Stimulated activated CD4-positive, alpha-beta T cell treated with anti-CD3 and anti-CD28 coated beads, Interleukin-1b, Interleukin-23, amount 100 ng/mL, for 48 hours (primary cell): ENCODE results near the gene DSN1.
A peak's percentile ranks its signal among the peaks of the same experiment; 100 is the strongest.

Experiments
- DNase-seq: peaks from one replicate; pipeline ENCODE4 v3.0.0-alpha.2; 2020

DSN1 gene

GRCh38 chr20:36794116-36794474 lies 20.5 kb upstream of the DSN1 start:
- no peak for DNase-seq

DNA sequence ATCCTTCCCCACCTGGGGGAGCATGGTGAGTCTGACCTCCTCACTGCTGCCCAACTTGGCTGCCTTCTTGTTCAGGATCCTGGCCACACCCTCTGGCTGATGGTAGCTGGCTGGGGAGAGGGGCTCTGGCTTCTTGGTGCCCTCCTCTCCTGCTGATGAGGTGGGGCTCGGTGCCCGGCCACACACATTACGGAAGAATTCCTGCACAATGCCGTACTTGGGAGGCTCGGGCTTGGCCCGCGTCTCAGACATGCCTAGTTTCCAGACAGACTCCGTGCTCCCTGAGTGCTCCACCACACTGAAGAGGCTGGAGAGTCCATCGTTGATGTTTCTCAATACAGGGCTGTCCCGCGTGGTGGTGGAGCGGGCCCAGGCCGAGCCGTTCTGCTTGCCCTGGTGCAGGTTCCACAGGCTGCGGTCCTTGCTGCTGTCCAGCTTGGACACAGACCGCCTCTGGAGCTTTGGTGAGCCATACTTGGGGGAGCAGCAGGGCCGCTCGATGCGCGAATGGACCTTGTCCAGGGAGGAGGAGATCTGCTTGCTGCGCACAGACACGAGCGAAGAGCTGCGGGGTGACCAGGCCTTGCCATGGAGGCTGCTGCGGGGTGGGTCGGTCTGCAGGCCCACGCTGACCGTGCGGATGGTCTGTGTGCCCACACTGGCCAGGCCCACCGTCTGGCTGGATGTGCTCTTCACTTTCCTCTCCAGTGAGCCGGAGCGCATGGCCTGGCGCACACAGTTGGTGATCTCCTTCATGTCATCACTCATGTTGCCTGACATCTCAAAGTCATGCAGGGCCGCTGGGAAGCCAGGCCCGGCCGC lies 19.9 kb upstream of the DSN1 start:
- DNase-seq = no peak

DNA sequence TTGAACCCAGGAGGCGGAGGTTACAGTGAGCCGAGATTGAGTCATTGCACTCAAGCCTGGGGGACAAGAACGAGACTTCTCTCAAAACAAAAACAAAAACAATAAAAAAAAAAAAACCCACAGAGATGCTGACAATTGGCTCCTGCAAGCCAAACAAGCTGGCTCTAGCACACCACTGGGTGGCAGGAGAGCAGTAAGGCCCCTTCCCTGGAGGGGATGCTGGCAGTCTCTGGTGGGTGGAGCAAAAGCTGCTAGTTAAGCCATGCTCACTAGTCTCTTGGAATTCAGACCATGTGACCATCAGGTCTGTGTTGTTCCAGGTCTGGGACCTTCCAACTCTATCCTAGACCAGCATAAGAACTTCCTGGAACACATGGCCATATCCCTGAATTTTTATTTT lies 18.9 kb upstream of the DSN1 start:
- peak; percentile 8 for DNase-seq

GRCh38 chr20:36791862-36792261 lies 18.3 kb upstream of the DSN1 start:
- no peak for DNase-seq

GRCh38 chr20:36786663-36787062 lies 13.1 kb upstream of the DSN1 start:
- DNase-seq = no peak

- no peak for DNase-seq
These were observed 12.7 kb upstream of the DSN1 start for GRCh38 chr20:36786246-36786645.

DNA sequence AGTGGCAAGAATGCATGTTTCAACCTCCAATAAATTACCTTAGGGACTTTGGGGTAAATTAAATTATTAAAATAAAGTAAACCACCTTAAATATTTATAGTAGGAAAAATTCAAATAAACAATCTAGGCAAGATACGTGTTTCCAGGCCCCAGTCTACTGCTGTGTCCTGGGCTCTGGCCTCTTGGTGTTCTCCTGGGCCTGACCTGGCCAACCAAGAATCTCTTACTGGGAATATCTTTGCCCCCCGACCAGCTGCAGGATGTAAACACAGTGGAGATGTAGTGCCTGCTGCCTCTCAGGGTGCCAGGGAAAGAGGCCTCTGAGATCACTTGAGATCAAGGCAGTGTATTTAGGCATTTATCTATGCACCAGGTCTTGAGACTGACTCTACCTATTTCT lies 11.7 kb upstream of the DSN1 start:
- DNase-seq = no peak

- no peak for DNase-seq
These were observed 11.3 kb upstream of the DSN1 start for GRCh38 chr20:36784900-36785299.

DNA sequence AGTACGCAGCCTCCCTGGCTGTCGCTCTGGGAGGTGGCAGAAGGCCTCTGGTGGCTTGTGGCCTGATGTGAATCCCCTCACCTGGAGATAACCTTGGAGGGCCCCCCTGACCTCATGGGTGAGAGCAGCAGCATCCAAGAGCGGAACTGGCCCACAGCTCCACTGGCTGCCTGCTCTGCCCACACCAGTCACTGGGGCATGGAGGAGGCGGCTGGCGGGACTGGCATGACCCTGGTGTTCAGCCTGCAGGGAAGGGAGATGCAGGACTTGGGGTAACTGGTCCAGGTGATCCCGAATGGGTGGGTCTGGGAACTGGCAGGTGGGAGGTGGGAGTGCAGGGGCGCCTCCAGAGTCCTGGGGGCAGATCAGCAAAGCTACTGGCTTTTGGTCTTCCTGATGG lies 10.6 kb upstream of the DSN1 start:
- DNase-seq = no peak

- DNase-seq = no peak
These were observed 6.1 kb upstream of the DSN1 start for GRCh38 chr20:36779656-36780025.

DNA sequence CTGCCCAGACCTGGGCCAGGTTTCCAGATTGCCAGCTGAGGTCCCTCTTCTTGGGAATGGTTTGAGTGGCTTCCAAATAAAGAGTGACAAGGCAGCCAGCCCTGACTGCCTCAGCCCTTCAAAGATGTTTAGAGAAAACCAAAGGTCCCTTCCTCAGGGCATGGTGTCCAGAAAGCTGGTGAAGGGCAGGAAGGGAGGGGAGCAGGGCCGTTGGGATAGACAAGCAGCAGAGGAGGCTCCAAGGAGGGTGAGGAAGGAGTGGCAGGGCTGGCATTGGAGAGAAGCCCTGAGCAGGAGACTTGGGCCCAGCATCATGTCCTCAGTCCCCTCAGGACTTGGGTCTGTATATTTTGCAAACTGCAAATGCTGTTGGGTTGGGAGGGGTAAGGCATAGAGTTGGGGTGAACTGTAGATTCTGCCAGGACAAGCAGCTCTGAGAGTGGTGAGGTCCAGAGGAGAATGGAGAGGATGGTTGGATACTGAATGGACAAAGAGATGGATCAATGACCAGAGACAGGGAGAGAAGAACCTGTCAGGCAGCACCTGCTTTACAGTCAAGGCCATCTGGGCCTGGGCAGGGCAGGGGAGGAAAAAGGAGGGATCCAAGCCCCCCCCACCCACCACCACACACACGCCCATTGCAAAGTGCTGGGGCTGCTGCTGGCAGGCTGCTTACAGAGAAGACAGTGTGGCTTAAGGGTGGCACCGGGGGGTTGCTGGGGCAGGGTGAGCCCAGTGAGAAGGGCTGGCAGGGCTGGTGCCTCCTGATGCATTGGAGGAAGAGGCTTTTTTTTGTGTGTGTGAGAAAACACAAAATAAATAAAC lies 5.5 kb upstream of the DSN1 start:
- no peak for DNase-seq

DNA sequence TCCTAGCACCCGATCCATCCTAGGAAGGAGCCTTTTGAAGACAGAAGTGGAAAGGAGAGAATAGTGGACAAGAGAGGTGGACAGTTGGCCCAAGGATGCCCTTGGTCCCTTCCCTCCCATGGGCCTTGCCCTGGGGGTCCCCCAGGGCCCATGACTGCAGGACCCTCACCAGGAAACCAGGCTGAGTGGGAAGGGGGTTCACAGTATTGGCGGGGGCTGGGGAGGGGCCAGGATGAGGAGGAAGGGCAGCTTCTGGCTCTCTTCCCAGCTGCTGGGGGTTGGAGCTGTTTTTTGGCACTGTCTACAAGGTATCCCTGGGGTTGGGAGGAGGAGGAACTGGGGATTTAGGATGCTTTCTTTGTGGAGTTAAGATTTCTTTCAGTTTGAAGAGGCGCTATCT lies 4.0 kb upstream of the DSN1 start:
- DNase-seq = no peak

DNA sequence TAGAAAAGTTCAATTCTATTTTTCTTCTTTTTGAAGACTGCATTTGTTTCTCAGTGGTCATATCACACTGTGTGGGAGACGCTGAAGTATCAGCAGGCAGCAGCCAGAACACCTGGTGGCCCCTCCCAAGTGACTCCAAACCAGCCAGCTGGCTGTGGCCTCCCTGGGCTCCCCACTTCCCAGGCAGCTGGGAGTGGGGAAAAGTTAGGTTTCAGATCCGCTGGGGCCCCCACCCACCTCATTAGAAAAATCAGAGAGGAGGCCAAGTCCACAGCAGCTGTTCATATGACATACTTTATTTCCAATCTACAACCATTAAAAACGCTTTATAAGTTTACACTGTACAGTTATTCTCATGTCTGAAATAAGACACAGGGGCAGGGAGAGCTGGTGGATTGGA lies 3.6 kb upstream of the DSN1 start:
- DNase-seq = no peak

- no peak for DNase-seq
These were observed 2.3 kb upstream of the DSN1 start for GRCh38 chr20:36775826-36776225.

DNA sequence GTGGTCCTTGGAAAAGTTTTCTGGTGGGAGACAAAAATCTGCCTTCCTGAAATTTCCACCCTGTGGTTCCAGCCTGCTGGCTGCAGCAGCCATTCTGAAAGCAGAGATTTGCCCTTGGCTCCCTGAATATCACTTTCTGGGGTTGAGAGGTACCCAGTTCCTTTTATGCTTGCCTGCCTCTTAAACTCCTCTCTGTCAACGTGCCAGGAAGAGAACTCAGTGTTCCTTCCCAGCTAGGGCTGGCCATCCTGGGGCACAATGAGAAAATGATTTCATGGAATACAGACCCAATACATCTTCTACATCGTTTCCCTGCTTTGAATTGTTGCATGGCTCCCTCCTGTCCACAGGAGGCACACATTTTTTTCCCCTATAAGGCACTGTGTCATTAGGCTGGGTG lies 1.6 kb upstream of the DSN1 start:
- DNase-seq = no peak

DNA sequence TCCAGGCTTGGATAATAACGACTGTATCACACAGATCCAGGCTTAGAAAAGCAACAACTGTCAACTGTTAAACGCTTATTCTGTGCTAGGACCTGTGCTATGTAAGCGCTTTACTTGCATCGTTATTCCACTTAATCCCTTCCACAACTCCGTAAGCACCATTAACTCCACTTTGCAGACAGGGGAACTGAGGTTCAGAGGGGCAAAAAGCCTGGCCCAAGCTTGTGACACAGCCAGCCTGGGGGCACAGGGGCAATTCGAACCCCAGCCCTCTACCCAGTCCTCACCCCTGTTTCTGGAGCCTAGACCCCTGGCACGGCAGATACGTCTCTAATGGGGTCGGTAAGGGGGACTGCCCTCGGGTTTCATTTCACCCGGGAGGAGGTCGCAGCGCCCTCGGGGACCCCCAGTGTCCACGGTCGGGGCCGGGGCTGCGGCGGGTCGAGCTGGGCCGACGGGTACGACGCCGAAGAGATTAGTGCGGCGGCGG lies 411 bp downstream of the DSN1 start:
- no peak for DNase-seq

- DNase-seq = no peak
These were observed 2.9 kb downstream of the DSN1 start for GRCh38 chr20:36770680-36771079.

DNA sequence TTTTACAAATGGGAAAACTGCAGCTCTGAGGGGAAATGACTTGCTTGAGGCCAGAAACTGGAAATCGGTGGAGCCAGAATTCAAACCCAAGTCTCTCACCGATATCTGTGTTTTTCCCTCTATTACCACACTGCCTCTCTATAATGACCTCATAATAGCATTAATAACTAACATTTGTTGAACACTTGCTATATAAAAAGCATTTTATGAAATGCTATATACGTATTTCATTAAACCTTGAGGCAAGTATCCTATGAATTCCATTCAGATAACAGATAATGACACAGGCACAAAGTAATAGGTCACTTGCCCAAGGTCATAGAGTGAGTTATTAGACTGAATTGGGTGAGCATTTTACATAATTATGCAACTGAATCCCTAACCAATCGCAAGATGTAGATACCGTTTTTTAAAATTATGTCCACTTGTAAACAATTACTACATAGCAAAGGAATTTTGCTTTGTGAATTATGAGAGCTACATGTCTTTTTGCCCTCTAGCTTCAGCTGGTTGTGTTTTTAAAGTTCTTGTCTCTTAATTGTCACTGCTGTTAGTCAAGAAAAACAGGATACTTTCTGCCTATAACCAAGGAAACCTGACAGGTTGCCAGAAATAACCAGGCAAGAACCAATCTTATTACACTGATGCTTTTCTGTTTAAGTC lies 4.7 kb downstream of the DSN1 start:
- no peak for DNase-seq

- DNase-seq = no peak
These were observed 12.4 kb downstream of the DSN1 start for GRCh38 chr20:36761125-36761524.

GRCh38 chr20:36760647-36761046 lies 12.9 kb downstream of the DSN1 start:
- no peak for DNase-seq

- DNase-seq = no peak
These were observed 15.3 kb downstream of the DSN1 start for GRCh38 chr20:36758276-36758675.

- DNase-seq = no peak
These were observed 17.1 kb downstream of the DSN1 start for GRCh38 chr20:36756496-36756895.

- DNase-seq = peak; percentile 12
These were observed 18.8 kb downstream of the DSN1 start for GRCh38 chr20:36754656-36755222.
